GM23338 (cell line): ENCODE measurements around the gene IPCEF1. TPM values are rescaled to one million over a fixed set of nuclear protein-coding genes. Genes with fewer than 3 reads are reported as not detected.
"Not testable (repeated sequence)": the region's sequence is repeated elsewhere in the genome, so short reads cannot be mapped to it uniquely, and the experiment has no call there.

Experiments used
- ATAC-seq: fragments of 200-7000 bp; cut with Tn5 transposase; 3 replicates; pipeline ENCODE4 v1.9.1; 2020
- DNase-seq: peaks from one replicate; pipeline ENCODE4 v3.0.0-alpha.2; 2015; ENCODE audit warnings: low spot score
- H2AFZ ChIP-seq: fragments of 200-600 bp; sonication (generic); 2 replicates; pipeline ENCODE4 v1.8.0; 2016; ENCODE audit warnings: antibody characterized with exemption, mild to moderate bottlenecking, moderate library complexity
- H3F3A ChIP-seq: fragments of 200-600 bp; sonication (generic); replicated peaks from 2 replicates; pipeline ENCODE4 v1.8.0; 2017; ENCODE audit warnings: antibody characterized with exemption, mixed run types, low read depth
- H3K27ac ChIP-seq: fragments of 200-600 bp; sonication (generic); 2 replicates; pipeline ENCODE4 v1.6.1; 2016; ENCODE audit warnings: low read depth
- H3K27me3 ChIP-seq: fragments of 200-600 bp; sonication (generic); 2 replicates; pipeline ENCODE4 v1.8.0; 2016; ENCODE audit warnings: mild to moderate bottlenecking, mixed run types, moderate library complexity; ENCODE audit not compliant: insufficient read depth
- H3K36me3 ChIP-seq: fragments of 200-600 bp; sonication (generic); 2 replicates; pipeline ENCODE4 v1.8.0; 2016; ENCODE audit warnings: mild to moderate bottlenecking; ENCODE audit not compliant: insufficient read depth
- H3K4me1 ChIP-seq: fragments of 200-600 bp; sonication (generic); 2 replicates; pipeline ENCODE4 v1.8.0; 2016; ENCODE audit warnings: mild to moderate bottlenecking, moderate library complexity; ENCODE audit not compliant: insufficient read depth
- H3K4me2 ChIP-seq: fragments of 200-600 bp; sonication (generic); 2 replicates; pipeline ENCODE4 v1.7.1; 2017; ENCODE audit warnings: mixed run types
- H3K4me3 ChIP-seq: fragments of 200-600 bp; sonication (generic); 2 replicates; pipeline ENCODE4 v1.6.1; 2016; ENCODE audit warnings: mixed run types
- H3K79me2 ChIP-seq: fragments of 200-600 bp; sonication (generic); replicated peaks from 2 replicates; pipeline ENCODE4 v1.8.0; 2017; ENCODE audit warnings: mild to moderate bottlenecking; ENCODE audit not compliant: insufficient read depth
- H3K9me2 ChIP-seq: fragments of 200-600 bp; sonication (generic); 2 replicates; pipeline ENCODE4 v1.8.0; 2017; ENCODE audit not compliant: insufficient read depth
- H4K20me1 ChIP-seq: fragments of 200-600 bp; sonication (generic); replicated peaks from 2 replicates; pipeline ENCODE4 v1.8.0; 2017; ENCODE audit warnings: mild to moderate bottlenecking; ENCODE audit not compliant: insufficient read depth
- H3K27ac Mint-ChIP-seq: 2 replicates; pipeline ENCODE4 v1.8.0; 2020; ENCODE audit warnings: inconsistent platforms, mild to moderate bottlenecking, moderate library complexity, mixed read lengths
- H3K27me3 Mint-ChIP-seq: 3 replicates; pipeline ENCODE4 v1.8.0; 2022; ENCODE audit warnings: low read depth, mild to moderate bottlenecking, moderate library complexity, mixed read lengths, inconsistent platforms; ENCODE audit not compliant: insufficient read depth, poor library complexity
- H3K36me3 Mint-ChIP-seq: 3 replicates; pipeline ENCODE4 v1.8.0; 2021; ENCODE audit warnings: low read depth, mild to moderate bottlenecking, inconsistent platforms, moderate library complexity, mixed read lengths
- H3K4me1 Mint-ChIP-seq: 3 replicates; pipeline ENCODE4 v1.8.0; 2020; ENCODE audit warnings: mild to moderate bottlenecking, inconsistent platforms, mixed read lengths
- H3K4me3 Mint-ChIP-seq: 3 replicates; pipeline ENCODE4 v1.8.0; 2021; ENCODE audit warnings: moderate library complexity, mild to moderate bottlenecking, inconsistent platforms, mixed read lengths
- H3K9me3 Mint-ChIP-seq: 3 replicates; pipeline ENCODE4 v1.8.0; 2020; ENCODE audit warnings: moderate library complexity, mild to moderate bottlenecking, inconsistent platforms, mixed read lengths
- CREB1 ChIP-seq: fragments of 250-450 bp; sonication (Bioruptor Pico); IDR thresholded peaks from 2 replicates; pipeline ENCODE4 v1.5.0; 2020; ENCODE audit warnings: low read depth, mild to moderate bottlenecking, moderate library complexity
- EZH2 ChIP-seq: fragments of 200-600 bp; sonication (generic); IDR thresholded peaks from one replicate; pipeline ENCODE4 v1.8.0; 2017; ENCODE audit warnings: antibody characterized with exemption, mild to moderate bottlenecking, low read depth; ENCODE audit not compliant: unreplicated experiment
- ZNF114 ChIP-seq: fragments of 250-450 bp; sonication (Bioruptor Pico); IDR thresholded peaks from 2 replicates; pipeline ENCODE4 v1.5.0; 2020; ENCODE audit warnings: mild to moderate bottlenecking, moderate library complexity
- ZNF331 ChIP-seq: fragments of 250-450 bp; sonication (Bioruptor Pico); IDR thresholded peaks from 2 replicates; pipeline ENCODE4 v1.5.0; 2020; ENCODE audit warnings: low read depth, mild to moderate bottlenecking, moderate library complexity
- polyA plus RNA-seq: library from polyadenylated mRNA; unstranded; fragments of >200 nt; fragmentation: Nextera tagmentation; extraction: Ambion mirVana; gene quantifications from 2 replicates; pipeline ENCODE4 v1.2.1, GENCODE V29; 2016
- total RNA-seq: library from RNA; depleted of rRNA; stranded (reverse); fragments of >200 nt; shearing (Covaris generic); gene quantifications from 2 replicates; pipeline ENCODE4 v1.2.3, GENCODE V29; 2014
- TF ChIP-seq, protein P1 (sequence below): fragments of 250-450 bp; sonication (Bioruptor Pico); IDR thresholded peaks from 2 replicates; pipeline ENCODE4 v1.5.0; 2020; ENCODE audit warnings: mild to moderate bottlenecking, moderate library complexity
- TF ChIP-seq, protein P2 (sequence below): IDR thresholded peaks from 2 replicates; pipeline ENCODE4 v1.6.1; 2016; ENCODE audit warnings: antibody characterized with exemption

IPCEF1 gene
- total and polyA plus RNA-seq, 2 experiments from 2014 or later: 0.15 to 1.8 TPM

DNA sequence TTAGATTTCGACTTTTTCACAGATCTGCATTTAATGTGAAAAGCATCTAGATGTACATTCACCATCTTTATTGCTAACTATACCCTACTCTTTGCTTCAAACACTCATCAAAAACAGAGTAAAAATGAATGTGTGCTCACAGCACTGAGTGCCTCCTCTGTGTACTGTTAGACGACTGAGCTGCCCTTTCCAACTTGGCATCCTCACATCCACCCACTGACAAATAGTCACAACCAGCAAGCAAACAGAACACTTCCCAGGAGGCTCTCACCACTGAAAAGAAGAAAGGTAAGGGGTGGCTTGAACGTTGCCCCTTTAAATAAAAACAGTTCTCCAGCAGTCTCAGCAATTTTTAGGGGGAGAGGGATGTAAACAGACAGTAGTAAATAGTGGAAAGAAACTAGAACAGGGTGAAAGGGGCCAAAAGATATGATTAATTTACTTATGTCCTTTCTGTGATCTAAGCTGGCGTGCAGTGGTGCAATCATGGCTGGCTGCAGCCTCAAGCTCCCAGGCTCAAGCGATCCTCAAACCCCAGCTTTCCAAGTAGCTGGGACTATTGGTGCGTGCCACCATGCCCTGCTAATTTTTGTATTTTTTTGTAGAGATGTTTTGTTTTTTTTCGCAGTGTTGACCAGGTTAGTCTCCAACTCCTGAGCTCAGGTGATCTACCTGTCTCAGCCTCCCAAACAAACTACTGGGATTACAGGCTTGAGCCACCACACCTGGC lies 48.7 kb downstream of the IPCEF1 start (continued):
- TF ChIP-seq, protein P1, sequence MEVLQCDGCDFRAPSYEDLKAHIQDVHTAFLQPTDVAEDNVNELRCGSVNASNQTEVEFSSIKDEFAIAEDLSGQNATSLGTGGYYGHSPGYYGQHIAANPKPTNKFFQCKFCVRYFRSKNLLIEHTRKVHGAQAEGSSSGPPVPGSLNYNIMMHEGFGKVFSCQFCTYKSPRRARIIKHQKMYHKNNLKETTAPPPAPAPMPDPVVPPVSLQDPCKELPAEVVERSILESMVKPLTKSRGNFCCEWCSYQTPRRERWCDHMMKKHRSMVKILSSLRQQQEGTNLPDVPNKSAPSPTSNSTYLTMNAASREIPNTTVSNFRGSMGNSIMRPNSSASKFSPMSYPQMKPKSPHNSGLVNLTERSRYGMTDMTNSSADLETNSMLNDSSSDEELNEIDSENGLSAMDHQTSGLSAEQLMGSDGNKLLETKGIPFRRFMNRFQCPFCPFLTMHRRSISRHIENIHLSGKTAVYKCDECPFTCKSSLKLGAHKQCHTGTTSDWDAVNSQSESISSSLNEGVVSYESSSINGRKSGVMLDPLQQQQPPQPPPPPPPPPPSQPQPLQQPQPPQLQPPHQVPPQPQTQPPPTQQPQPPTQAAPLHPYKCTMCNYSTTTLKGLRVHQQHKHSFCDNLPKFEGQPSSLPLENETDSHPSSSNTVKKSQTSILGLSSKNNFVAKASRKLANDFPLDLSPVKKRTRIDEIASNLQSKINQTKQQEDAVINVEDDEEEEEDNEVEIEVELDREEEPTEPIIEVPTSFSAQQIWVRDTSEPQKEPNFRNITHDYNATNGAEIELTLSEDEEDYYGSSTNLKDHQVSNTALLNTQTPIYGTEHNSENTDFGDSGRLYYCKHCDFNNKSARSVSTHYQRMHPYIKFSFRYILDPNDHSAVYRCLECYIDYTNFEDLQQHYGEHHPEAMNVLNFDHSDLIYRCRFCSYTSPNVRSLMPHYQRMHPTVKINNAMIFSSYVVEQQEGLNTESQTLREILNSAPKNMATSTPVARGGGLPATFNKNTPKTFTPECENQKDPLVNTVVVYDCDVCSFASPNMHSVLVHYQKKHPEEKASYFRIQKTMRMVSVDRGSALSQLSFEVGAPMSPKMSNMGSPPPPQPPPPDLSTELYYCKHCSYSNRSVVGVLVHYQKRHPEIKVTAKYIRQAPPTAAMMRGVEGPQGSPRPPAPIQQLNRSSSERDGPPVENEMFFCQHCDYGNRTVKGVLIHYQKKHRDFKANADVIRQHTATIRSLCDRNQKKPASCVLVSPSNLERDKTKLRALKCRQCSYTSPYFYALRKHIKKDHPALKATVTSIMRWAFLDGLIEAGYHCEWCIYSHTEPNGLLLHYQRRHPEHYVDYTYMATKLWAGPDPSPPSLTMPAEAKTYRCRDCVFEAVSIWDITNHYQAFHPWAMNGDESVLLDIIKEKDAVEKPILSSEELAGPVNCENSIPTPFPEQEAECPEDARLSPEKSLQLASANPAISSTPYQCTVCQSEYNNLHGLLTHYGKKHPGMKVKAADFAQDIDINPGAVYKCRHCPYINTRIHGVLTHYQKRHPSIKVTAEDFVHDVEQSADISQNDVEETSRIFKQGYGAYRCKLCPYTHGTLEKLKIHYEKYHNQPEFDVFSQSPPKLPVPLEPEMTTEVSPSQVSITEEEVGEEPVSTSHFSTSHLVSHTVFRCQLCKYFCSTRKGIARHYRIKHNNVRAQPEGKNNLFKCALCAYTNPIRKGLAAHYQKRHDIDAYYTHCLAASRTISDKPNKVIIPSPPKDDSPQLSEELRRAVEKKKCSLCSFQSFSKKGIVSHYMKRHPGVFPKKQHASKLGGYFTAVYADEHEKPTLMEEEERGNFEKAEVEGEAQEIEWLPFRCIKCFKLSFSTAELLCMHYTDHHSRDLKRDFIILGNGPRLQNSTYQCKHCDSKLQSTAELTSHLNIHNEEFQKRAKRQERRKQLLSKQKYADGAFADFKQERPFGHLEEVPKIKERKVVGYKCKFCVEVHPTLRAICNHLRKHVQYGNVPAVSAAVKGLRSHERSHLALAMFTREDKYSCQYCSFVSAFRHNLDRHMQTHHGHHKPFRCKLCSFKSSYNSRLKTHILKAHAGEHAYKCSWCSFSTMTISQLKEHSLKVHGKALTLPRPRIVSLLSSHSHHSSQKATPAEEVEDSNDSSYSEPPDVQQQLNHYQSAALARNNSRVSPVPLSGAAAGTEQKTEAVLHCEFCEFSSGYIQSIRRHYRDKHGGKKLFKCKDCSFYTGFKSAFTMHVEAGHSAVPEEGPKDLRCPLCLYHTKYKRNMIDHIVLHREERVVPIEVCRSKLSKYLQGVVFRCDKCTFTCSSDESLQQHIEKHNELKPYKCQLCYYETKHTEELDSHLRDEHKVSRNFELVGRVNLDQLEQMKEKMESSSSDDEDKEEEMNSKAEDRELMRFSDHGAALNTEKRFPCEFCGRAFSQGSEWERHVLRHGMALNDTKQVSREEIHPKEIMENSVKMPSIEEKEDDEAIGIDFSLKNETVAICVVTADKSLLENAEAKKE (CRISPR knock-in tag): no peak
- TF ChIP-seq ZNF114: no peak
- TF ChIP-seq, protein P2, sequence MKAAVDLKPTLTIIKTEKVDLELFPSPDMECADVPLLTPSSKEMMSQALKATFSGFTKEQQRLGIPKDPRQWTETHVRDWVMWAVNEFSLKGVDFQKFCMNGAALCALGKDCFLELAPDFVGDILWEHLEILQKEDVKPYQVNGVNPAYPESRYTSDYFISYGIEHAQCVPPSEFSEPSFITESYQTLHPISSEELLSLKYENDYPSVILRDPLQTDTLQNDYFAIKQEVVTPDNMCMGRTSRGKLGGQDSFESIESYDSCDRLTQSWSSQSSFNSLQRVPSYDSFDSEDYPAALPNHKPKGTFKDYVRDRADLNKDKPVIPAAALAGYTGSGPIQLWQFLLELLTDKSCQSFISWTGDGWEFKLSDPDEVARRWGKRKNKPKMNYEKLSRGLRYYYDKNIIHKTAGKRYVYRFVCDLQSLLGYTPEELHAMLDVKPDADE: no peak
- TF ChIP-seq CREB1 (CRISPR knock-in tag): no peak
- no peak for TF ChIP-seq EZH2
- TF ChIP-seq ZNF331: no peak

DNA sequence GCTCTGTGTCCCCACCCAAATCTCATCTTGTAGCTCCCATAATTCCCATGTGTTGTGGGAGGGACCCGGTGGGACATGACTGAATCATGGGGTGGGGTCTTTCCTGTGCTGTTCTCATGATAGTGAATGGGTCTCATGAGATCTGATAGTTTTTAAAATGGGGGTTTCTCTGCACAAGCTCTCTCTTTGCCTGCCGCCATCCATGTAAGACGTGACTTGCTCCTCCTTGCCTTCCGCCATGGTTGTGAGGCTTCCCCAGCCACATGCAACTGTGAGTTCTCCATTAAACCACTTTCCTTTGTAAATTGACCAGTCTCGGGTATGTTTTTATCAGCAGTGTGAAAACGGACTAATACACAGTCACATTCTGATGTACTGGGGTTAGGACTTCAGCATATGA lies 49.5 kb downstream of the IPCEF1 start:
- H3K27me3 ChIP-seq, H3K4me1 ChIP-seq, ATAC-seq, H3K9me2 ChIP-seq, H3K27ac Mint-ChIP-seq, H3K4me1 Mint-ChIP-seq, H3K36me3 ChIP-seq, H4K20me1 ChIP-seq, DNase-seq, H2AFZ ChIP-seq, H3K36me3 Mint-ChIP-seq, H3K27me3 Mint-ChIP-seq, H3K79me2 ChIP-seq, H3F3A ChIP-seq, H3K4me3 Mint-ChIP-seq, H3K4me2 ChIP-seq, H3K27ac ChIP-seq, H3K4me3 ChIP-seq: not testable (repeated sequence)
- H3K9me3 Mint-ChIP-seq: peaks cover 12% of the 10 kb centered on the region
